GM18858 (cell line): ENCODE measurements around the gene PARD3.

ENCODE experiments used
- ATAC-seq: cut with Tn5 transposase; IDR thresholded peaks from one replicate; pipeline ENCODE4 v1.9.1; 2021; ENCODE audit not compliant: unreplicated experiment

The PARD3 gene

GRCh38 chr10:34825414-34825813, 10.3 kb upstream of the PARD3 start:
- ATAC-seq, result no peak

DNA sequence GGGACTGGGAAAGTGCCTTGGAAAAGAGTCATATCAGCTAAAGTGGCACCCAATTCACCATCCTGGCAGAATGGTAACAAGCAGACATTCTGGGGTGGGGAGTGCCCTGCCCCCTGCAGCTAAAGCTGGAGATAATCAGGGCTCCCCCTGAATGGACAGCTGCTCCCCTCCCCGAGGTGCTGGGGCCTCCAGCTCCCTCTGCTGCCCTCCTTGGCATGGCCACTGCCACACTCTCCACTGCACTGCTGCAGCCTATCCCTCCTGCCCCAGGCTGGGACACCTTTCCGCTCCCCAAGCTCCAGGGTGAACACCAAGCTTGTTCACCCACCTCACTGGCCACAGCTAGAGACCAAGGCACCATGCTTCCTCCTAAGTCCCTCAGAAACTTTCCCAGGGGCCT, 9.8 kb upstream of the PARD3 start:
- no peak for ATAC-seq

DNA sequence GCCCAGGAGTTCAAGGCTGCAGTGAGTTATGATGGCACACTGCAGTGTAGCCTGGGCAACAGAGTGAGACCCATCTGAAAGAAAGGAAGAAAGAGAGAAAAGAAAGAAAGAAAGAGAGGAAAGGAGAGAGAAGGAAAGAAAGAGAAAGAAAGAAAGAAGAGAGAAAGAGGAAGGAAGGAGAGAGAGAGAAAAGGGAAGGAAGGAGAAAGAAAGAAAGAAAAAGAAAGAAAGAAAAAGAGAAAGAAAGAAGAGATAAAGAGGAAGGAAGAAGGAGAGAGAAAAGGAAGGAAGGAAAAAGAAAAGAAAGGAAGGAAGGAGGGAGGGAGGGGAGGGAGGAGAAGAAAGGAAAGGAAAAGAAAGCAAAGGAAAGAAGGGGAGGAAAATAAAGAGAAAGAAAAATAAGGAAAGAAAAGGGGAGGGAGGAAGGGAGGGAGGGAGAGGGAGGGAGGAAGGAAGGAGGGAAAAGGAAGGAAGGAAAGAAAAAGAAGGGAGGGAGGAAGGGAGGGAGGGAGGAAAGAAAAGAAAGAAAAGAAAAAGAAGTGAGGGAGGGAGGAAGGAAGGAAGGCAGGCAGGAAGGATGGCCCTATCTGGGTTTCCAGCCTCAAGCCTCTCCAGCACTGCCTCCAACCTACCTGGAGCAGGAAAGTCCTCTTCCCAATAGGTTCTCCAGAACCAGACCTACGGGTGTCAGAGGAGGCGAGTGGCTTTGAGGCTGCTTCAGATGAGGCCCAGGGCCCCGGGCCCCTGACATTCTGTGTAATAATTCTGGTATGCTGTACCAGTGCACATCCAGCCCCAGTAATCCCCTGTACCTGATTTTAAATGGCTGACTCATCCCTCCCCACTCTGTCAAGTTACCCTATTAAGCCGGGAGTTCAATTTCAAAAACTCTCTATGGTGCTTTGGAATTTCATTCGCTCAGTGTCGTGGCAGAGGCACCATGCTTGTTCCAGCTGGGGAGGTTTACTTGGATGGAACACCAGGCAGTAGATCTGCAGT, 6.8 kb upstream of the PARD3 start:
- ATAC-seq, result no peak

GRCh38 chr10:34817586-34817985, 2.5 kb upstream of the PARD3 start:
- no peak for ATAC-seq

- no peak for ATAC-seq
These were observed 2.0 kb upstream of the PARD3 start for GRCh38 chr10:34817054-34817453.

DNA sequence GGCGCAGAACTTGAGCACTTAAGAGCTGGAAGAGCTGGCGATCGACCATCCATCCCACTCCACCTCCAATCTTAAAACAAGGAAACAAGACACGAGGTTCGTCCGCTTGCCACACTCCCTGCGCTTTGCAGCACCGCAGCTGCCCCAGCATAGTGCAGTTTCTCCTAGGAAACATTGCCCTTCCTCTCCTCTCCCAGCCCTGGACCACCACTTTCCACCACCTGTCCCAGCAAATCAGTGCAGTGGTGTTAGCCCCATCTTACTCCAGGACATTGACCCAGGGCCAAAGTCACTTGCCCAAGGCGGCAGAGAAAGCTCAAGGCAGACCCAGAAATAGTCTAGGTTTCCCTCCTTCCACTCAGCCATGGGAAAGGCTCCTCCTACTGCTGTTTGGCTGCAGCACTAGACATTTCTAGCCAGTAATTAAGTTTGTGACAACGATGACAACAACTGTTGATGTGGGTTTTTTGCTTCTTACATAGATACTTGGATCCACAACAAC, 1.5 kb upstream of the PARD3 start:
- ATAC-seq, result no peak

GRCh38 chr10:34816085-34816496, 995 bp upstream of the PARD3 start:
- no peak for ATAC-seq

GRCh38 chr10:34814913-34815184, 247 bp downstream of the PARD3 start:
- ATAC-seq, result no peak

DNA sequence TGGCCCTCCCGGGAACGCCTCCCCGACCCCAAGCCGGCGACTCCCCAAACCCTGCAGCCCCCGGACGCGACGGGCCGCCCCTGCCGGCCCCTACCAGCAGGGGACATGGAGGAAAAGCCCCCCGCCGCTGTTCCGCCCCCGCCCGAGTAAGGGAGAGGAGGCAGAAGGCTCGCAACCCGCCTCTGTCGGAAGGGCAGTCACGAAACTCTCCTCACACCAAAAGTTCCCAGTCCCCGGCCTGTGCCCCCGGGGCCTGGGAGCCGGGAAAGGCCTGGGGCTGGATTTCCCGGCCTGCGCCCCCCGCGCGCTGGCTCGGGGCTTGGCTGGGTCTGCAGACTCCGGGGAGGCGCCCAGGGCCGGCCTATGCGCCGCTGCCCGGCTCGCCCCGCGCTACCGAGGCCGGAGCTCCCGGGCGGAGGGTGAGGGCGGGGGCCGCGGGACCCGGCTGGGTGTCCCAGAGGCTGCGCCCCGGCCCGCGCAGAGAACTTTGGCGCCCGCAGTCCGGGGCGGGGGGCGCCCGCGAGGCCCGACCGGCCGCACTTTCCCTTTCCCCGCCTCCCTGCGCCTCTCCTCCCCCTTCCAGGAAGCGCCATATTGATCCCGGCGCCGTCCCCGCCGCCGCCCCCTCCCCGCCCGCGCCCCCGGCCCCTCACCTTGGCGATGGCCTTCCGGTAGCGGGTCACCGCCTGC, 728 bp downstream of the PARD3 start:
- ATAC-seq, result no peak

GRCh38 chr10:34813626-34814222, 1.4 kb downstream of the PARD3 start:
- no peak for ATAC-seq

DNA sequence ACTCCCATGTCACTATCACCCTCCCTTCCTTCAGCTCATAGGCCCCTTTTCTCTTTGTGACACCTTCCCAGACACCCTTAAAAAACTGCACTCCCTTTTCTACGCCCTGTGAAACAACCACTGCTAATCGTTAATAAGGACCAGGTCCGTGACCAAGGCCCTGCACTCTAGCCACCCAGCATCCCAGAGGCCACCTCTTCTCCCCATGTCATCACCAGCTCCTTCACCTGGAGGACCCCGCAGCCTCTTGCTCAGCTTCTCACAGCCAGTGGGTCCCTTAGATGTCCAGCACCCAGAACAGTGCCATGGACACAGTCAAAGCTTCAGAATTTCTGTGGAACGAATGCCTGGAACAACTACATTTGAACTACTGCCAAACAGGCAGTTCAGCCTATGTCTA, 2.3 kb downstream of the PARD3 start:
- ATAC-seq, result no peak

DNA sequence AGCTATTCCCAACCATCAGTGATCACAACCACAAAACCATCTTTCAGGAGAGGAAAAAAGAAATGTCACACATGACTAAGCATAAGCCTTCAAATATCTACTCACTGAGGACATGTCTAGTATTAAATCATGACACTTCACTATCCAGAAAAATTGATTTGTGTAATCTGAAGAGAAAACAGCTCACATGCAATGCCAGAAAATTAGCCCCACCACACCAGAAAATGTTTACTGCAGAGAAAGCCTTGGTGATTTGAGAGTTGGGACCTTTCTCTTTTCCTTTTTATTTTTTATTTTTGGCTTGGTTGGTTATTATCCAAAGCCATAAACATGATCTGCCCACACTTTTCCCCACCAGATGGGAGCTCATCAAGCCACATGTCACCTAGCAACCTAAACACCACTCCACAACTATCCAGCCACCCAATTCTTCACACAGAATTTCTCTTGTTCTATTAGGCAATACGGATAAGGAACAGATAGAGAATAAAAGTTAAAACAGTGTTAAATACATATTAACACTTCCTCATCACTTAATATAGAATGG, 3.1 kb downstream of the PARD3 start:
- no peak for ATAC-seq

DNA sequence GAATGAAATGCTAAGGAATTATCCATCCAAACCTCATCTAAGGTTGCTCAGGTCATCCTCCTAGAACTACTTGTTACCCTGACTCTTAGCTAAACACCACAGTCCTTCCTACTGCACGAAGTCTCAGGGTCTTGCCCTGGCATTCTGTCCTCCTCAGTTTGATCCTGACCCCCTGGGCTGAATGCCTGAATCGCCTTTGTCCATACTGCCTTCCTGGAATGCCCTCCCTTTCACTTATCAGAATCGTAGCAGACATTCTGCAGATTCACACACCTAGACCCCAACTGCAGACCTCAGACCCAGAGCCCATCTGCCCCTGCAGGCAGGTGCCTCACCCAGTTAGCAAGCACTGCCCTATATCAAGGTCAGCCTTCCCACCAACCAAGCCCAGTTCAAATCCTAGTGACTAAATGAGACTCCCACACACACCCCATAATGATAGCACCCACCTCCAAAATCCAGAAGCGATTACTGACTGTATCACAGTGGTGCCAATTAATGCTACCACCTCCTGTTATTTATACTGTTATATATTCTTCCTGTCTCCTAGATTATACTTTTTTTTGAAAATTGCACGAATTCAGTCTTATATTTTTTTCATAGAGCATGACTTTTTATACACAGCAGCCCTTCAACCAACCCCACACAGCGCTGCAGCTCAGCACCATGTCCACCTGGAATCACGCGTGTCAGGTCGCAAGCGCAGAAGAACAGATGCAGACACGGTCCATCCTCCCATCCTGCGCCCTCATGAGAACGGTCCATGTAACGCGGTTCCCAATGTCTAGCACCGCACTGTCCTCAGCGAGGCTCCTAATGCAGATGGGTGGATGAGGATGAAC, 3.7 kb downstream of the PARD3 start:
- ATAC-seq, result no peak

GRCh38 chr10:34809796-34810195, 5.3 kb downstream of the PARD3 start:
- no peak for ATAC-seq

- no peak for ATAC-seq
These were observed 6.0 kb downstream of the PARD3 start for GRCh38 chr10:34808801-34809745.

DNA sequence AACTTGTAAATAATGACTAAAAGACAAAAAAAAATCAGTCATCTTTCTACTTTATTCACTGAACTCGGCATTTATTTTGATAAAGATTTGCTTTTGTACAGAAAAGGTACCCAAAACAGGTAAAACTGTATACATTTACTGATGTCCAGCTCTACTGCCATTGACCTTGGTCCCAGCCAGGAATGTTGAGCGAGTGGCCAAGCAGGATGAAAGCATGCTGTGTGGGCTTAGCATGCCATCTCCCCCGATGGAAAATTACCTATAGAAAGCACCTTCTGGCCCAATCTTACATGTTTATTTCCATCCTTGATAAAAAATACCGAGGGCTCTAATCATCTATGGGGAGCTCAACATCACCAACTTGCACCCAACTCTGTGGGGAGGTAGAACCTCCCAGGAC, 6.8 kb downstream of the PARD3 start:
- ATAC-seq, result no peak

- ATAC-seq, result no peak
These were observed 10.8 kb downstream of the PARD3 start for GRCh38 chr10:34804306-34804705.

- ATAC-seq, result no peak
These were observed 12.4 kb downstream of the PARD3 start for GRCh38 chr10:34802692-34803091.

- no peak for ATAC-seq
These were observed 13.9 kb downstream of the PARD3 start for GRCh38 chr10:34801097-34801733.
